ENCODE results near the gene EGFL8. TPM values are rescaled to one million over a fixed set of nuclear protein-coding genes. Genes with fewer than 3 reads are reported as not detected.
"Not testable (repeated sequence)": the region's sequence is repeated elsewhere in the genome, so short reads cannot be mapped to it uniquely, and the experiment has no call there.

Gene EGFL8
- polyA plus RNA-seq, 1 donor from 2014 or later, result not detected

GRCh38 chr6:32181148-32181702 is 16.8 kb downstream of the EGFL8 start:
- H3K4me3 Mint-ChIP-seq, result no peak overlapping the region
- H3K4me1 Mint-ChIP-seq, result peaks cover 22 to 37% (median 33%) of the 10 kb centered on the region in 3 donors
- peaks cover 5% of the 10 kb centered on the region for H3K36me3 Mint-ChIP-seq
- H3K9me3 Mint-ChIP-seq, result no peaks in the 10 kb centered on the region
- no peak overlapping the region for H3K27ac Mint-ChIP-seq
- no peaks in the 10 kb centered on the region for H3K27me3 Mint-ChIP-seq

- Mint-ChIP-seq H3K36me3 (peaks cover 5% of the 10 kb centered on the region), H3K9me3 (no peaks in the 10 kb centered on the region), H3K4me1 (peaks cover 23 to 35% (median 32%) of the 10 kb centered on the region in 3 donors), H3K27ac (no peak overlapping the region), H3K4me3 (no peak overlapping the region), H3K27me3 (no peaks in the 10 kb centered on the region)
Observed at GRCh38 chr6:32181915-32182529, 17.6 kb downstream of the EGFL8 start.

GRCh38 chr6:32182555-32182981 is 18.2 kb downstream of the EGFL8 start:
- peaks cover 5% of the 10 kb centered on the region for H3K36me3 Mint-ChIP-seq
- no peak overlapping the region for H3K4me3 Mint-ChIP-seq
- H3K27me3 Mint-ChIP-seq, result no peaks in the 10 kb centered on the region
- H3K9me3 Mint-ChIP-seq, result no peaks in the 10 kb centered on the region
- H3K27ac Mint-ChIP-seq, result no peak overlapping the region
- H3K4me1 Mint-ChIP-seq, result peaks cover 17 to 37% (median 35%) of the 10 kb centered on the region in 3 donors

GRCh38 chr6:32183030-32183429 is 18.6 kb downstream of the EGFL8 start:
- Mint-ChIP-seq H3K27ac (no peak overlapping the region), H3K4me3 (no peak overlapping the region), H3K27me3 (no peaks in the 10 kb centered on the region), H3K4me1 (peaks cover 15 to 38% (median 35%) of the 10 kb centered on the region in 3 donors), H3K36me3 (peaks cover 5% of the 10 kb centered on the region), H3K9me3 (no peaks in the 10 kb centered on the region)

GRCh38 chr6:32183483-32184083 is 19.2 kb downstream of the EGFL8 start:
- Mint-ChIP-seq H3K27ac (peak overlapping the region in 1 of 3 donors; percentile 85), H3K4me1 (peaks cover 18 to 38% (median 37%) of the 10 kb centered on the region in 3 donors), H3K4me3 (peak overlapping the region in 1 of 4 donors; percentile 74), H3K36me3 (peaks cover 5% of the 10 kb centered on the region), H3K27me3 (no peaks in the 10 kb centered on the region), H3K9me3 (no peaks in the 10 kb centered on the region)

GRCh38 chr6:32184084-32184640 is 19.8 kb downstream of the EGFL8 start, which contains the start of gene AGER:
AGER (minus strand) TSS chr6:32184253; CDS start chr6:32184222, 31 bp downstream.
- peaks cover 5% of the 10 kb centered on the region for H3K36me3 Mint-ChIP-seq
- H3K4me3 Mint-ChIP-seq, result peak within 1 kb of the TSS in 1 of 4 donors; percentile 74
- no peaks in the 10 kb centered on the region for H3K27me3 Mint-ChIP-seq
- H3K9me3 Mint-ChIP-seq, result no peaks in the 10 kb centered on the region
- peaks cover 24 to 38% (median 37%) of the 10 kb centered on the region in 3 donors for H3K4me1 Mint-ChIP-seq
- H3K27ac Mint-ChIP-seq, result peak within 1 kb of the TSS in 1 of 3 donors; percentile 85

GRCh38 chr6:32185681-32186131 is 21.3 kb downstream of the EGFL8 start:
- not testable (repeated sequence) for H3K9me3 Mint-ChIP-seq
- peak overlapping the region; percentile 44 to 93 (median 80) for H3K4me3 Mint-ChIP-seq
- H3K27ac Mint-ChIP-seq, result peak overlapping the region; percentile 84 to 98 (median 93)

GRCh38 chr6:32186151-32186840 is 21.9 kb downstream of the EGFL8 start:
- peak overlapping the region; percentile 84 to 98 (median 93) for H3K27ac Mint-ChIP-seq
- H3K36me3 Mint-ChIP-seq, H3K9me3 Mint-ChIP-seq, H3K27me3 Mint-ChIP-seq: not testable (repeated sequence)
- H3K4me1 Mint-ChIP-seq, result peaks cover 24 to 31% (median 27%) of the 10 kb centered on the region in 3 donors
- peak overlapping the region; percentile 30 to 93 (median 81) for H3K4me3 Mint-ChIP-seq

More at GRCh38 chr6:32185681-32186131, 21.3 kb downstream of the EGFL8 start:
- H3K36me3 Mint-ChIP-seq, H3K27me3 Mint-ChIP-seq: not testable (repeated sequence)
- H3K4me1 Mint-ChIP-seq, result peaks cover 24 to 33% (median 29%) of the 10 kb centered on the region in 3 donors

- Mint-ChIP-seq H3K4me1 (peaks cover 24 to 31% (median 27%) of the 10 kb centered on the region in 3 donors), H3K27me3 (no peaks in the 10 kb centered on the region), H3K4me3 (peak overlapping the region; percentile 30 to 93 (median 84)), H3K36me3 (peaks cover 3% of the 10 kb centered on the region), H3K27ac (peak overlapping the region; percentile 93 to 98 (median 96)), H3K9me3 (no peaks in the 10 kb centered on the region)
Observed at GRCh38 chr6:32187009-32187709, 22.8 kb downstream of the EGFL8 start.

GRCh38 chr6:32187725-32188380 is 23.5 kb downstream of the EGFL8 start:
- not testable (repeated sequence) for H3K27me3 Mint-ChIP-seq, H3K9me3 Mint-ChIP-seq
- peak overlapping the region; percentile 71 to 98 (median 96) for H3K27ac Mint-ChIP-seq

GRCh38 chr6:32188381-32189068 is 24.1 kb downstream of the EGFL8 start:
- Mint-ChIP-seq H3K4me1 (peaks cover 27 to 34% (median 28%) of the 10 kb centered on the region in 3 donors), H3K9me3 (no peaks in the 10 kb centered on the region), H3K4me3 (peak overlapping the region; percentile 86 to 97 (median 94)), H3K27me3 (no peaks in the 10 kb centered on the region), H3K27ac (peak overlapping the region; percentile 90 to 98 (median 96)), H3K36me3 (peaks cover 3% of the 10 kb centered on the region)

More at GRCh38 chr6:32187725-32188380, 23.5 kb downstream of the EGFL8 start:
- H3K4me3 Mint-ChIP-seq, result peak overlapping the region in 3 of 4 donors; percentile 84 to 95 (median 93)
- H3K4me1 Mint-ChIP-seq, result peaks cover 24 to 31% (median 27%) of the 10 kb centered on the region in 3 donors
- H3K36me3 Mint-ChIP-seq, result not testable (repeated sequence)

GRCh38 chr6:32189069-32189741 is 24.8 kb downstream of the EGFL8 start:
- Mint-ChIP-seq H3K27me3 (no peaks in the 10 kb centered on the region), H3K4me1 (peaks cover 33 to 37% (median 35%) of the 10 kb centered on the region in 3 donors), H3K4me3 (peak overlapping the region; percentile 86 to 97 (median 94)), H3K9me3 (no peaks in the 10 kb centered on the region), H3K27ac (peak overlapping the region; percentile 90 to 98 (median 96)), H3K36me3 (peaks cover 3% of the 10 kb centered on the region)

GRCh38 chr6:32189742-32190053 is 25.3 kb downstream of the EGFL8 start:
- peak overlapping the region; percentile 86 to 98 (median 94) for H3K4me3 Mint-ChIP-seq
- H3K36me3 Mint-ChIP-seq, result peaks cover 3% of the 10 kb centered on the region
- no peaks in the 10 kb centered on the region for H3K27me3 Mint-ChIP-seq
- H3K9me3 Mint-ChIP-seq, result no peaks in the 10 kb centered on the region
- H3K27ac Mint-ChIP-seq, result peak overlapping the region; percentile 90 to 99 (median 98)
- peaks cover 37 to 38% (median 38%) of the 10 kb centered on the region in 3 donors for H3K4me1 Mint-ChIP-seq

Measured in IgD-negative memory B cell (primary cell).